Mesendoderm (in vitro differentiated cells): ENCODE measurements around the gene MAB21L4.
A peak's percentile ranks its signal among the peaks of the same experiment; 100 is the strongest.

Experiments
- DNase-seq: peaks from one replicate; pipeline ENCODE4 v3.0.0; 2013
- H2AK5ac ChIP-seq: 2 replicates; pipeline ENCODE4 v1.6.1; 2013; ENCODE audit warnings: low read length, inconsistent platforms
- H2BK120ac ChIP-seq: 2 replicates; pipeline ENCODE4 v1.6.1; 2013; ENCODE audit warnings: low read depth, mild to moderate bottlenecking, low read length, moderate library complexity, mixed read lengths
- H2BK15ac ChIP-seq: replicated peaks from 2 replicates; pipeline ENCODE4 v1.6.1; 2013; ENCODE audit warnings: low read depth, mild to moderate bottlenecking, moderate library complexity
- H2BK5ac ChIP-seq: 2 replicates; pipeline ENCODE4 v1.6.1; 2013; ENCODE audit warnings: low read length, inconsistent platforms
- H3K18ac ChIP-seq: 2 replicates; pipeline ENCODE4 v1.6.1; 2013; ENCODE audit warnings: mild to moderate bottlenecking, low read length, mixed read lengths
- H3K23ac ChIP-seq: one replicate; pipeline ENCODE4 v1.6.1; 2013; ENCODE audit warnings: low read length
- H3K27ac ChIP-seq: 2 replicates; pipeline ENCODE4 v1.5.1; 2013; ENCODE audit warnings: low read depth, mild to moderate bottlenecking, inconsistent platforms, low read length, moderate library complexity
- H3K27me3 ChIP-seq: 2 replicates; pipeline ENCODE4 v1.6.1; 2013; ENCODE audit warnings: low read length, control low read depth, mild to moderate bottlenecking, inconsistent platforms; ENCODE audit not compliant: insufficient read depth, poor library complexity
- H3K36me3 ChIP-seq: 2 replicates; pipeline ENCODE4 v1.6.1; 2013; ENCODE audit warnings: low read length, inconsistent platforms; ENCODE audit not compliant: control insufficient read depth, insufficient read depth
- H3K4ac ChIP-seq: one replicate; pipeline ENCODE4 v1.6.1; 2013; ENCODE audit warnings: low read depth, mild to moderate bottlenecking, low read length, moderate library complexity
- H3K4me1 ChIP-seq: 2 replicates; pipeline ENCODE4 v1.6.1; 2013; ENCODE audit warnings: low read depth, low read length, inconsistent platforms; ENCODE audit not compliant: control insufficient read depth
- H3K4me2 ChIP-seq: 2 replicates; pipeline ENCODE4 v1.6.1; 2013; ENCODE audit warnings: low read length
- H3K4me3 ChIP-seq: 2 replicates; pipeline ENCODE4 v1.5.1; 2013; ENCODE audit warnings: mild to moderate bottlenecking, low read length
- H3K56ac ChIP-seq: one replicate; pipeline ENCODE4 v1.6.1; 2013; ENCODE audit warnings: low read length
- H3K79me1 ChIP-seq: 2 replicates; pipeline ENCODE4 v1.6.1; 2013; ENCODE audit warnings: low read length, inconsistent platforms
- H3K79me2 ChIP-seq: 2 replicates; pipeline ENCODE4 v1.6.1; 2013; ENCODE audit warnings: mild to moderate bottlenecking, low read length; ENCODE audit not compliant: control insufficient read depth, insufficient read depth
- H3K9ac ChIP-seq: 2 replicates; pipeline ENCODE4 v1.6.1; 2013; ENCODE audit warnings: low read length, inconsistent platforms
- H4K5ac ChIP-seq: one replicate; pipeline ENCODE4 v1.6.1; 2013; ENCODE audit warnings: low read length
- H4K8ac ChIP-seq: one replicate; pipeline ENCODE4 v1.6.1; 2013; ENCODE audit warnings: low read depth, mild to moderate bottlenecking, control low read depth, low read length, moderate library complexity
- WGBS: extraction: QIAGEN DNeasy Blood & Tissue Kit; methylation state at CpG from one replicate; pipeline ENCODE4 v1.1.7; 2013; ENCODE audit warnings: low lambda C conversion rate, missing lambda C conversion rate; ENCODE audit not compliant: insufficient coverage; ENCODE audit errors: extremely low coverage; 5-methylcytosine and 5-hydroxymethylcytosine counted together

Gene MAB21L4

GRCh38 chr2:240861547-240861946 is 34.4 kb downstream of the MAB21L4 start:
- Histone ChIP-seq H3K79me1 (no peaks in the 10 kb centered on the region), H3K4me2 (no peak overlapping the region)
- WGBS = no CpG with 5 or more reads among the region's 2 CpGs

GRCh38 chr2:240858871-240859270 is 37.1 kb downstream of the MAB21L4 start:
- Histone ChIP-seq H3K4me2 (no peak overlapping the region), H2AK5ac (no peak overlapping the region), H3K9ac (no peak overlapping the region), H3K36me3 (no peaks in the 10 kb centered on the region), H3K27me3 (no peaks in the 10 kb centered on the region), H3K18ac (no peak overlapping the region), H2BK120ac (no peak overlapping the region), H3K79me1 (no peaks in the 10 kb centered on the region), H3K27ac (no peak overlapping the region), H3K23ac (no peak overlapping the region), H3K4ac (no peak overlapping the region), H3K4me1 (no peaks in the 10 kb centered on the region), H3K79me2 (no peaks in the 10 kb centered on the region), H2BK5ac (no peak overlapping the region), H4K5ac (no peak overlapping the region), H4K8ac (no peak overlapping the region), H3K56ac (no peak overlapping the region), H3K4me3 (no peak overlapping the region), H2BK15ac (no peak overlapping the region)
- no CpG with 5 or more reads among the region's 10 CpGs for WGBS
- DNase-seq = no peak

More at GRCh38 chr2:240861547-240861946, 34.4 kb downstream of the MAB21L4 start:
- H3K27me3 ChIP-seq = no peaks in the 10 kb centered on the region
- H3K36me3 ChIP-seq = no peaks in the 10 kb centered on the region
- no peaks in the 10 kb centered on the region for H3K4me1 ChIP-seq
- H2BK120ac ChIP-seq = no peak overlapping the region
- no peak overlapping the region for H2AK5ac ChIP-seq
- H3K79me2 ChIP-seq = no peaks in the 10 kb centered on the region
- no peak overlapping the region for H2BK15ac ChIP-seq
- no peak for DNase-seq
- H3K18ac ChIP-seq = no peak overlapping the region
- no peak overlapping the region for H4K5ac ChIP-seq
- no peak overlapping the region for H3K9ac ChIP-seq
- no peak overlapping the region for H3K23ac ChIP-seq
- no peak overlapping the region for H3K4ac ChIP-seq
- no peak overlapping the region for H3K27ac ChIP-seq
- H2BK5ac ChIP-seq = no peak overlapping the region
- H3K4me3 ChIP-seq = no peak overlapping the region
- no peak overlapping the region for H3K56ac ChIP-seq
- no peak overlapping the region for H4K8ac ChIP-seq

- no peaks in the 10 kb centered on the region for H3K79me2 ChIP-seq
- no peak overlapping the region for H3K56ac ChIP-seq
- no peak overlapping the region for H3K23ac ChIP-seq
- no peaks in the 10 kb centered on the region for H3K27me3 ChIP-seq
- H3K36me3 ChIP-seq = no peaks in the 10 kb centered on the region
- no peak overlapping the region for H3K27ac ChIP-seq
- no peaks in the 10 kb centered on the region for H3K4me1 ChIP-seq
- H3K18ac ChIP-seq = no peak overlapping the region
- no peak overlapping the region for H2BK5ac ChIP-seq
- H4K5ac ChIP-seq = no peak overlapping the region
- H3K4ac ChIP-seq = no peak overlapping the region
- H2BK120ac ChIP-seq = no peak overlapping the region
- no CpG with 5 or more reads among the region's 13 CpGs for WGBS
- no peak overlapping the region for H3K9ac ChIP-seq
- no peak overlapping the region for H2BK15ac ChIP-seq
- H3K4me3 ChIP-seq = no peak overlapping the region
- no peak overlapping the region for H3K4me2 ChIP-seq
- no peaks in the 10 kb centered on the region for H3K79me1 ChIP-seq
- H2AK5ac ChIP-seq = no peak overlapping the region
- no peak for DNase-seq
- no peak overlapping the region for H4K8ac ChIP-seq
Observed at GRCh38 chr2:240858321-240858720, 37.6 kb downstream of the MAB21L4 start.

GRCh38 chr2:240857039-240858008 is 38.6 kb downstream of the MAB21L4 start:
- H3K27ac ChIP-seq = no peak overlapping the region
- no peak overlapping the region for H3K4me3 ChIP-seq
- no peaks in the 10 kb centered on the region for H3K36me3 ChIP-seq
- H2BK120ac ChIP-seq = no peak overlapping the region
- H3K4me2 ChIP-seq = no peak overlapping the region
- no peak overlapping the region for H2BK15ac ChIP-seq
- no peak overlapping the region for H4K8ac ChIP-seq
- no peak overlapping the region for H3K9ac ChIP-seq
- no peak overlapping the region for H4K5ac ChIP-seq
- H3K56ac ChIP-seq = no peak overlapping the region
- H2AK5ac ChIP-seq = no peak overlapping the region
- no peak overlapping the region for H2BK5ac ChIP-seq
- peak; percentile 50 for DNase-seq
- no peak overlapping the region for H3K4ac ChIP-seq
- no peak overlapping the region for H3K23ac ChIP-seq
- no peak overlapping the region for H3K18ac ChIP-seq
- no peaks in the 10 kb centered on the region for H3K79me2 ChIP-seq
- no peaks in the 10 kb centered on the region for H3K4me1 ChIP-seq
- no CpG with 5 or more reads among the region's 21 CpGs for WGBS
- H3K27me3 ChIP-seq = no peaks in the 10 kb centered on the region
- no peaks in the 10 kb centered on the region for H3K79me1 ChIP-seq

- H4K8ac ChIP-seq = no peak overlapping the region
- WGBS = no CpG with 5 or more reads among the region's 21 CpGs
- DNase-seq = peak; percentile 68
Observed at GRCh38 chr2:240856151-240856980, 39.6 kb downstream of the MAB21L4 start.

More at GRCh38 chr2:240856151-240856980, 39.6 kb downstream of the MAB21L4 start:
- no peak overlapping the region for H2BK5ac ChIP-seq
- no peak overlapping the region for H3K18ac ChIP-seq
- H2AK5ac ChIP-seq = no peak overlapping the region
- H3K36me3 ChIP-seq = no peaks in the 10 kb centered on the region
- no peaks in the 10 kb centered on the region for H3K79me1 ChIP-seq
- no peak overlapping the region for H3K4me2 ChIP-seq
- H3K27me3 ChIP-seq = no peaks in the 10 kb centered on the region
- H3K23ac ChIP-seq = no peak overlapping the region
- no peak overlapping the region for H3K56ac ChIP-seq
- H3K27ac ChIP-seq = no peak overlapping the region
- H3K4ac ChIP-seq = no peak overlapping the region
- H3K9ac ChIP-seq = no peak overlapping the region
- no peak overlapping the region for H4K5ac ChIP-seq
- no peaks in the 10 kb centered on the region for H3K4me1 ChIP-seq
- no peak overlapping the region for H2BK15ac ChIP-seq
- H3K79me2 ChIP-seq = no peaks in the 10 kb centered on the region
- no peak overlapping the region for H3K4me3 ChIP-seq
- no peak overlapping the region for H2BK120ac ChIP-seq
